Endodermal cell (in vitro differentiated cells): ENCODE results near the gene TRIM44. TPM values are rescaled to one million over a fixed set of nuclear protein-coding genes. Genes with fewer than 3 reads are reported as not detected.

ENCODE experiments used
- DNase-seq: peaks from one replicate; pipeline ENCODE4 v3.0.0-alpha.2; 2017
- H3K27ac ChIP-seq: 2 replicates; pipeline ENCODE4 v1.5.1; 2013; ENCODE audit warnings: mild to moderate bottlenecking, low read depth, low read length, moderate library complexity
- H3K27me3 ChIP-seq: 2 replicates; pipeline ENCODE4 v1.6.1; 2013; ENCODE audit warnings: mild to moderate bottlenecking, low read length, moderate library complexity; ENCODE audit not compliant: insufficient read depth, control insufficient read depth, poor library complexity, severe bottlenecking
- H3K36me3 ChIP-seq: 2 replicates; pipeline ENCODE4 v1.7.0; 2013; ENCODE audit warnings: mild to moderate bottlenecking, low read length, moderate library complexity; ENCODE audit not compliant: control insufficient read depth, insufficient read depth
- H3K4me1 ChIP-seq: one replicate; pipeline ENCODE4 v1.7.0; 2013; ENCODE audit warnings: low read length; ENCODE audit not compliant: control insufficient read depth, insufficient read depth
- H3K4me3 ChIP-seq: 2 replicates; pipeline ENCODE4 v1.5.1; 2013; ENCODE audit warnings: mild to moderate bottlenecking, low read length, moderate library complexity
- H3K9ac ChIP-seq: 2 replicates; pipeline ENCODE4 v1.6.1; 2013; ENCODE audit warnings: mild to moderate bottlenecking, low read length, moderate library complexity; ENCODE audit not compliant: poor library complexity, severe bottlenecking; ENCODE audit errors: extremely low read depth
- H3K9me3 ChIP-seq: 2 replicates; pipeline ENCODE4 v1.6.1; 2013; ENCODE audit warnings: mild to moderate bottlenecking, low read length, moderate library complexity; ENCODE audit not compliant: control insufficient read depth
- H3K27ac Mint-ChIP-seq: 2 replicates; pipeline ENCODE4 v1.8.0; 2020; ENCODE audit warnings: mixed read lengths
- H3K27me3 Mint-ChIP-seq: 2 replicates; pipeline ENCODE4 v1.8.0; 2021; ENCODE audit warnings: mild to moderate bottlenecking, mixed read lengths; ENCODE audit not compliant: insufficient read depth
- H3K36me3 Mint-ChIP-seq: 2 replicates; pipeline ENCODE4 v1.8.0; 2020; ENCODE audit warnings: low read depth, mixed read lengths
- H3K4me1 Mint-ChIP-seq: 2 replicates; pipeline ENCODE4 v1.8.0; 2020; ENCODE audit warnings: mixed read lengths
- H3K4me3 Mint-ChIP-seq: 2 replicates; pipeline ENCODE4 v1.8.0; 2020; ENCODE audit warnings: mild to moderate bottlenecking, moderate library complexity, mixed read lengths
- H3K9me3 Mint-ChIP-seq: 2 replicates; pipeline ENCODE4 v1.8.0; 2020; ENCODE audit warnings: mild to moderate bottlenecking, mixed read lengths
- WGBS, 2 experiments: methylation state at CpG; one replicate each; pipeline versions ENCODE4 v1.1.5 to v1.1.7; 2013; ENCODE audit warnings: missing lambda C conversion rate in 2 of 2, mixed read lengths in 1 of 2; ENCODE audit not compliant: insufficient coverage in 1 of 2, insufficient read length in 1 of 2; 5-methylcytosine and 5-hydroxymethylcytosine counted together
- total RNA-seq, 2 donors: library from RNA; stranded (reverse); fragmentation: NEBNext Ultra II Directional in 1 of 2; extraction: Animal tissue kit (Norgen Biotek cat#: 25700) in 1 of 2; gene quantifications; 2 replicates in 1 of 2; 3 replicates in 1 of 2; pipeline ENCODE4 v1.2.1, GENCODE V29; 2021
- TF ChIP-seq, protein P1 (sequence below): fragments of 200-600 bp; sonication (generic); conservative IDR thresholded peaks from 2 replicates; pipeline ENCODE4 v1.5.0; 2021; ENCODE audit warnings: antibody characterized with exemption, mild to moderate bottlenecking

Gene TRIM44
- total RNA-seq, 2 donors from 2014 or later, result 48.5 to 63.8 TPM

DNA sequence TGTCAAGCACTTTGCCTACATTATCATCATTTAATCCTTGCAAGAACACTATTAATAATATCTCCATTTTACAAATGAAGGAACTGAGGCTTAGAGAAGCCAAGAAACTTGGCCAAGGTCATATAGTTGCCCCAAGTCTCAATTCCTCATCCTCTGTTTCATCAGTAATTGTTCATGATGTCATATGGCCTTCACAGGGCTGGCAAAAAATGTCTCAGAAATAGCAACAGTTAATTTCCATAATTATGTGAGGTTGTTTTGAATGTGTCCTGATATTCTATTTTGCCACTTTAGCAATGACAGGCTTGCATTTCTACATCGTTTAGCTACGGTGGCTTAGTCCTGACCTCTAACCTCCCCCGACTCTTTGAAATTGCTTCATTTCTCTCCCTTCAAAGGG lies 20.6 kb upstream of the TRIM44 start:
- Histone ChIP-seq H3K27me3 (no peaks in the 10 kb centered on the region), H3K27ac (no peak overlapping the region), H3K4me3 (no peak overlapping the region), H3K36me3 (no peaks in the 10 kb centered on the region), H3K9me3 (no peaks in the 10 kb centered on the region), H3K9ac (no peak overlapping the region), H3K4me1 (peaks cover 3% of the 10 kb centered on the region)
- Mint-ChIP-seq H3K27me3 (peaks cover 13% of the 10 kb centered on the region), H3K27ac (no peak overlapping the region), H3K4me3 (no peak overlapping the region), H3K9me3 (no peaks in the 10 kb centered on the region), H3K36me3 (no peaks in the 10 kb centered on the region), H3K4me1 (peaks cover 11% of the 10 kb centered on the region)
- no peak for DNase-seq
- 91% methylated on average over 3 of the region's 3 CpGs; no CpG with 5 or more reads in 1 of the 2 experiments for WGBS, 2 experiments
- TF ChIP-seq, protein P1, sequence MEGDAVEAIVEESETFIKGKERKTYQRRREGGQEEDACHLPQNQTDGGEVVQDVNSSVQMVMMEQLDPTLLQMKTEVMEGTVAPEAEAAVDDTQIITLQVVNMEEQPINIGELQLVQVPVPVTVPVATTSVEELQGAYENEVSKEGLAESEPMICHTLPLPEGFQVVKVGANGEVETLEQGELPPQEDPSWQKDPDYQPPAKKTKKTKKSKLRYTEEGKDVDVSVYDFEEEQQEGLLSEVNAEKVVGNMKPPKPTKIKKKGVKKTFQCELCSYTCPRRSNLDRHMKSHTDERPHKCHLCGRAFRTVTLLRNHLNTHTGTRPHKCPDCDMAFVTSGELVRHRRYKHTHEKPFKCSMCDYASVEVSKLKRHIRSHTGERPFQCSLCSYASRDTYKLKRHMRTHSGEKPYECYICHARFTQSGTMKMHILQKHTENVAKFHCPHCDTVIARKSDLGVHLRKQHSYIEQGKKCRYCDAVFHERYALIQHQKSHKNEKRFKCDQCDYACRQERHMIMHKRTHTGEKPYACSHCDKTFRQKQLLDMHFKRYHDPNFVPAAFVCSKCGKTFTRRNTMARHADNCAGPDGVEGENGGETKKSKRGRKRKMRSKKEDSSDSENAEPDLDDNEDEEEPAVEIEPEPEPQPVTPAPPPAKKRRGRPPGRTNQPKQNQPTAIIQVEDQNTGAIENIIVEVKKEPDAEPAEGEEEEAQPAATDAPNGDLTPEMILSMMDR, result no peak

DNA sequence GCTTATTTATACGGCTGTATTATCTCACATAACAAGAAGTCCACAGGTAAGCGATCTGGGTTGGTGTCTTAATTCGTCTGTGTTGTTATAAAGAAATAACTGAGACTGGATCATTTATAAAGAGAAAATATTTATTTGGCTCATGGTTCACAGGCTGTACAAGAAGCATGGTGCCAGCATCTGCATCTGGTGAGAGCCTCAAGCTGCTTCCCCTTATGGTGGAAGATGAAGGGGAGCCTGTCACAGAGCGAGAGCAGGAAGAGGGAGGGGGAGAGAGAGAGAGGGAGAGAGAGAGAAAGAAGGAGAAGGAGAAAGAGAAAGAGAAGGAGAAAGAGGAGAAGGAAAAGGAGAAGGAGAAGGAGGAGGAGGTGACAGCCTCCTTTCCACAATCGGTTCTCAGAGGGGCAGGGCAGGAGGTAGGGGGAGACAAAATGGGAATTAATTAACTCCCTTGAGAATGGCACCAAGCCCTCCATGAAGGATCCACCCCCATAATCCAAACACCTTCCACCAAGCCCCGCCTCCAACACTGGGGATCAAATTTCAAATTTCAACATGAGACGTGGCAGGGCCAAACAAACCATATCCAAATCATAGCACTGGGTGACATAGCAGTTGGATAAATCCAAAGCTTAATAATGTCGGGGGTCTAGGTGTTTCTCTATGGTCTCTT lies 15.0 kb upstream of the TRIM44 start:
- Histone ChIP-seq H3K27ac (no peak overlapping the region), H3K9ac (no peak overlapping the region), H3K27me3 (no peaks in the 10 kb centered on the region), H3K4me3 (no peak overlapping the region), H3K36me3 (no peaks in the 10 kb centered on the region), H3K4me1 (no peaks in the 10 kb centered on the region), H3K9me3 (no peaks in the 10 kb centered on the region)
- DNase-seq, result no peak
- Mint-ChIP-seq H3K27ac (no peak overlapping the region), H3K27me3 (peaks cover 51% of the 10 kb centered on the region), H3K4me1 (no peaks in the 10 kb centered on the region), H3K4me3 (no peak overlapping the region), H3K9me3 (no peaks in the 10 kb centered on the region), H3K36me3 (no peaks in the 10 kb centered on the region)
- 88 to 93% methylated on average over 3 to 8 of the region's 8 CpGs for WGBS, 2 experiments
- TF ChIP-seq, protein P1, result no peak

DNA sequence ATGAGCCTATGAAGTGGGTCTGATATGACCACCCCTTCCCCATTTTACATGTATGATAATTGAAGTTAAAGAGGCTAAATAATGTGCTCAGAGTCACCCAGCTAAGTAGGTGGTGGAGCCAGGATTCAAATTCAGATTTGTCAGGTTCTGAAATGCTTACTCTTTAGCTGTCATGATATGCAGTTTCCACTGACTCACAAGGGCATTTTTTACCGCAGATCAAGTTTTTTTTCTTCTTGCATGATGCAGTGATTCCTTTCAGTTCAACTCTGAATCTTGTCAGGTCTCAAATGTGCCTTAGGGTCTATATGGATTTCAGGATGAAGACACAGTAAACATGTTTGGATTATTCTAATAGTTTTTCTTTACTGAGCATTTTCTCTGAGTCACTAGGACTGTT lies 12.6 kb upstream of the TRIM44 start:
- Mint-ChIP-seq H3K27ac (no peak overlapping the region), H3K4me1 (peaks cover 7% of the 10 kb centered on the region), H3K9me3 (no peaks in the 10 kb centered on the region), H3K4me3 (no peak overlapping the region), H3K27me3 (peaks cover 67% of the 10 kb centered on the region), H3K36me3 (no peaks in the 10 kb centered on the region)
- TF ChIP-seq, protein P1, result no peak
- Histone ChIP-seq H3K9ac (no peak overlapping the region), H3K9me3 (no peaks in the 10 kb centered on the region), H3K4me1 (peaks cover 4% of the 10 kb centered on the region), H3K36me3 (no peaks in the 10 kb centered on the region), H3K4me3 (no peak overlapping the region), H3K27ac (no peak overlapping the region), H3K27me3 (no peaks in the 10 kb centered on the region)
- DNase-seq, result no peak
- 83% methylated on average over 1 of the region's 1 CpG for WGBS, 2 experiments
